NCI-H524 (cell line): ENCODE results near the gene GABARAPL2.
"Not testable (repeated sequence)": the region's sequence is repeated elsewhere in the genome, so short reads cannot be mapped to it uniquely, and the experiment has no call there.

ENCODE experiments used
- DNase-seq, 2 experiments: peaks; one replicate each; lab custom pipeline; 2025; lab: John Stamatoyannopoulos, UW

The GABARAPL2 gene

GRCh38 chr16:75566040-75566757 is at the start of gene GABARAPL2:
Gene GABARAPL2, plus strand, starts transcription at chr16:75566379. Its CDS starts 108 bp downstream, at chr16:75566487.
- DNase-seq, result peak; percentile 59 to 85

- no peak for DNase-seq
These were observed 47.0 kb upstream of the GABARAPL2 start for GRCh38 chr16:75519175-75519574.

GRCh38 chr16:75526032-75526790 is 40.0 kb upstream of the GABARAPL2 start:
- no peak for DNase-seq

- DNase-seq, result no peak
These were observed 38.3 kb upstream of the GABARAPL2 start for GRCh38 chr16:75527825-75528299.

GRCh38 chr16:75529056-75529905 is 36.9 kb upstream of the GABARAPL2 start:
- no peak for DNase-seq

- no peak for DNase-seq
These were observed 36.2 kb upstream of the GABARAPL2 start for GRCh38 chr16:75529959-75530358.

- DNase-seq, result no peak
These were observed 33.9 kb upstream of the GABARAPL2 start for GRCh38 chr16:75532142-75532765.

GRCh38 chr16:75532791-75533190 is 33.4 kb upstream of the GABARAPL2 start:
- no peak for DNase-seq

- no peak for DNase-seq
These were observed 31.5 kb upstream of the GABARAPL2 start for GRCh38 chr16:75534560-75535205.

- no peak for DNase-seq
These were observed 30.9 kb upstream of the GABARAPL2 start for GRCh38 chr16:75535211-75535843.

- DNase-seq, result no peak
These were observed 30.3 kb upstream of the GABARAPL2 start, which contains the start of gene CHST5 for GRCh38 chr16:75535901-75536300. Gene CHST5, minus strand, starts transcription at chr16:75536108. Its CDS starts 5,724 bp downstream, at chr16:75530384.

GRCh38 chr16:75537776-75538175 is 28.4 kb upstream of the GABARAPL2 start:
- no peak for DNase-seq

GRCh38 chr16:75538882-75539565 is 27.2 kb upstream of the GABARAPL2 start:
- DNase-seq, result not testable (repeated sequence)

- peak in 1 of 2 experiments; percentile 53 for DNase-seq
These were observed 24.9 kb upstream of the GABARAPL2 start for GRCh38 chr16:75541236-75541635.

- not testable (repeated sequence) for DNase-seq
These were observed 23.7 kb upstream of the GABARAPL2 start for GRCh38 chr16:75542462-75542861.

- not testable (repeated sequence) for DNase-seq
These were observed 20.3 kb upstream of the GABARAPL2 start for GRCh38 chr16:75545879-75546278.

GRCh38 chr16:75546293-75546692 is 19.9 kb upstream of the GABARAPL2 start:
- no peak for DNase-seq

GRCh38 chr16:75548456-75548855 is 17.7 kb upstream of the GABARAPL2 start:
- DNase-seq, result not testable (repeated sequence)

GRCh38 chr16:75550211-75550662 is 15.9 kb upstream of the GABARAPL2 start:
- DNase-seq, result no peak

GRCh38 chr16:75552951-75553350 is 13.2 kb upstream of the GABARAPL2 start:
- DNase-seq, result no peak
